K562 (cell line): Measurements from ENCODE around the gene ENO2.

Experiments
- C11orf30 ChIP-seq: fragments of 450-650 bp; IDR thresholded peaks from 2 replicates; pipeline ENCODE4 v1.6.1; 2016; ENCODE audit warnings: low read depth, mild to moderate bottlenecking
- GABPB1 ChIP-seq: sonication (generic); formaldehyde crosslinking; IDR thresholded peaks from 2 replicates; pipeline ENCODE4 v1.8.0; 2022; ENCODE audit warnings: mild to moderate bottlenecking, missing genetic modification reagents
- GATAD2A ChIP-seq: fragments of 450-650 bp; IDR thresholded peaks from 2 replicates; pipeline ENCODE4 v1.6.1; 2017
- NBN ChIP-seq: fragments of 450-650 bp; IDR thresholded peaks from 2 replicates; pipeline ENCODE4 v1.6.1; 2016; ENCODE audit warnings: low read depth, mild to moderate bottlenecking
- NCOA1 ChIP-seq: fragments of 450-650 bp; IDR thresholded peaks from 2 replicates; pipeline ENCODE4 v1.6.1; 2016; ENCODE audit warnings: low read depth
- NR3C1 ChIP-seq: sonication (generic); formaldehyde crosslinking; IDR thresholded peaks from 2 replicates; pipeline ENCODE4 v1.8.1; 2022; ENCODE audit warnings: missing genetic modification reagents
- PML ChIP-seq: IDR thresholded peaks from 2 replicates; pipeline ENCODE4 v1.6.1; 2012; ENCODE audit warnings: low read length, inconsistent platforms
- POLR2AphosphoS5 ChIP-seq: IDR thresholded peaks from 2 replicates; pipeline ENCODE4 v1.6.1; 2011; ENCODE audit warnings: mild to moderate bottlenecking, low read depth, low read length, moderate library complexity; ENCODE audit not compliant: control insufficient read depth, insufficient read depth
- TCF3 ChIP-seq: sonication (generic); formaldehyde crosslinking; IDR thresholded peaks from 2 replicates; pipeline ENCODE4 v1.4.0; 2020; ENCODE audit warnings: mild to moderate bottlenecking, missing genetic modification reagents
- TF ChIP-seq, protein P1 (sequence below), 2 experiments: fragments of 450-650 bp in 1 of 2; IDR thresholded peaks; 2 replicates each; pipeline ENCODE4 v1.6.1; 2011 to 2017; ENCODE audit warnings: low read depth in 2 of 2, antibody characterized with exemption in 1 of 2, borderline replicate concordance in 1 of 2, low read length in 1 of 2, mild to moderate bottlenecking in 1 of 2, mixed read lengths in 1 of 2; ENCODE audit not compliant: control insufficient read depth in 1 of 2
- TF ChIP-seq, protein P2 (sequence below): fragments of 250-450 bp; sonication (Bioruptor Pico); IDR thresholded peaks from 2 replicates; pipeline ENCODE4 v1.8.0; 2022; ENCODE audit warnings: moderate library complexity, mild to moderate bottlenecking, inconsistent platforms
- TF ChIP-seq, protein P3 (sequence below): sonication (generic); formaldehyde crosslinking; IDR thresholded peaks from 2 replicates; pipeline ENCODE4 v1.8.1; 2023; ENCODE audit warnings: missing genetic modification reagents, mild to moderate bottlenecking, borderline replicate concordance
- TF ChIP-seq, protein P4 (sequence below): fragments of 200-800 bp; sonication (Bioruptor generic); IDR thresholded peaks from 2 replicates; pipeline ENCODE4 v1.6.1; 2017; ENCODE audit warnings: missing genetic modification characterization, missing compliant biosample characterization
- TF ChIP-seq, protein P5 (sequence below), 3 experiments: IDR thresholded peaks in 2 of 3; conservative IDR thresholded peaks in 1 of 3; 2 replicates each; pipeline ENCODE4 v1.5.1; 2011 to 2012; ENCODE audit warnings: low read length in 3 of 3, mild to moderate bottlenecking in 3 of 3, control low read depth in 2 of 3, improper control_type of control experiment in 1 of 3, inconsistent platforms in 1 of 3, low read depth in 1 of 3, mixed read lengths in 1 of 3, moderate library complexity in 1 of 3; ENCODE audit not compliant: insufficient read depth in 2 of 3

DNA sequence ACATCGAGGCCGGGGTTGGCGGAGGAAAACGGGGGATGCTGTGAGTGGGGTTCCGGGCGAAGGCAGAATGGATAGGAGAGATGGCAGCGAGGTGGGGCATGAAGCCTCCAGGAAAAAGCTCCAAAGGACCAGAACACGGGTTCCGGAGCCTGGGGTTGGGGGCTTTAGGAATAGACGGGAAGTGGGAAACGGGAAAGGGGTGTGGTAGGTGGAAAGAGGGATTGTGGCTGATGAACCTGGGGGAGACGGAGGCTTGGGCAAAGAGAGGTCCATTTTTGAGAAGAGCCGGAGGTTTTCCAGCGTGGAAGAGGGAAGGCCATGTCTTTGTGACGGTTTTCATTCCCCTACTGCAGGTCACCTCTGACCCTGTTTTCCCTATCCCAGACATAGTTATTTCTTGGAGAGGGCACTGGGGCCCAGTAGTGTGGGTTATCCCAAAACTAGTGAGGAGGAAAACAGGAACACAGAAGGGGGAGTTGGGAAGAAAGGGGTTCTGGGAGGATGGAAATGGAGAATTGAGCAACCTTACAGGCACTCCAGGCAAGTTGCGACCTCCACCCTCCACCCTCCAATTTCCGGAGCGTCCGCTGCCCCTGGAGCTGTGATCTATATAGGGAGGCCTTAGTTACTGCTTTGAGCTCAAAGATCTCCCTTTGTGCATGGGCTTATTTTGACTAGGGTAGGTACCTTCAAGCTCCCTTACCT, 14.5 kb downstream of the ENO2 start:
- TF ChIP-seq, protein P1, sequence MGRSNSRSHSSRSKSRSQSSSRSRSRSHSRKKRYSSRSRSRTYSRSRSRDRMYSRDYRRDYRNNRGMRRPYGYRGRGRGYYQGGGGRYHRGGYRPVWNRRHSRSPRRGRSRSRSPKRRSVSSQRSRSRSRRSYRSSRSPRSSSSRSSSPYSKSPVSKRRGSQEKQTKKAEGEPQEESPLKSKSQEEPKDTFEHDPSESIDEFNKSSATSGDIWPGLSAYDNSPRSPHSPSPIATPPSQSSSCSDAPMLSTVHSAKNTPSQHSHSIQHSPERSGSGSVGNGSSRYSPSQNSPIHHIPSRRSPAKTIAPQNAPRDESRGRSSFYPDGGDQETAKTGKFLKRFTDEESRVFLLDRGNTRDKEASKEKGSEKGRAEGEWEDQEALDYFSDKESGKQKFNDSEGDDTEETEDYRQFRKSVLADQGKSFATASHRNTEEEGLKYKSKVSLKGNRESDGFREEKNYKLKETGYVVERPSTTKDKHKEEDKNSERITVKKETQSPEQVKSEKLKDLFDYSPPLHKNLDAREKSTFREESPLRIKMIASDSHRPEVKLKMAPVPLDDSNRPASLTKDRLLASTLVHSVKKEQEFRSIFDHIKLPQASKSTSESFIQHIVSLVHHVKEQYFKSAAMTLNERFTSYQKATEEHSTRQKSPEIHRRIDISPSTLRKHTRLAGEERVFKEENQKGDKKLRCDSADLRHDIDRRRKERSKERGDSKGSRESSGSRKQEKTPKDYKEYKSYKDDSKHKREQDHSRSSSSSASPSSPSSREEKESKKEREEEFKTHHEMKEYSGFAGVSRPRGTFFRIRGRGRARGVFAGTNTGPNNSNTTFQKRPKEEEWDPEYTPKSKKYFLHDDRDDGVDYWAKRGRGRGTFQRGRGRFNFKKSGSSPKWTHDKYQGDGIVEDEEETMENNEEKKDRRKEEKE (IDR thresholded peaks at IDR 0.05; ENCODE audit: borderline replicate concordance in 1 of 2, control insufficient read depth in 1 of 2, low read depth in 2 of 2, low read length in 1 of 2) = no peak
- TF ChIP-seq PML = no peak
- TF ChIP-seq NR3C1 (CRISPR knock-in tag) = no peak
- no peak for TF ChIP-seq POLR2AphosphoS5
- TF ChIP-seq, protein P2, sequence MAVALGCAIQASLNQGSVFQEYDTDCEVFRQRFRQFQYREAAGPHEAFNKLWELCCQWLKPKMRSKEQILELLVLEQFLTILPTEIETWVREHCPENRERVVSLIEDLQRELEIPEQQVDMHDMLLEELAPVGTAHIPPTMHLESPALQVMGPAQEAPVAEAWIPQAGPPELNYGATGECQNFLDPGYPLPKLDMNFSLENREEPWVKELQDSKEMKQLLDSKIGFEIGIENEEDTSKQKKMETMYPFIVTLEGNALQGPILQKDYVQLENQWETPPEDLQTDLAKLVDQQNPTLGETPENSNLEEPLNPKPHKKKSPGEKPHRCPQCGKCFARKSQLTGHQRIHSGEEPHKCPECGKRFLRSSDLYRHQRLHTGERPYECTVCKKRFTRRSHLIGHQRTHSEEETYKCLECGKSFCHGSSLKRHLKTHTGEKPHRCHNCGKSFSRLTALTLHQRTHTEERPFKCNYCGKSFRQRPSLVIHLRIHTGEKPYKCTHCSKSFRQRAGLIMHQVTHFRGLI = no peak
- no peak for TF ChIP-seq NCOA1
- TF ChIP-seq GABPB1 (CRISPR knock-in tag) = no peak
- TF ChIP-seq GATAD2A = no peak
- TF ChIP-seq C11orf30 = no peak
- TF ChIP-seq, protein P3, sequence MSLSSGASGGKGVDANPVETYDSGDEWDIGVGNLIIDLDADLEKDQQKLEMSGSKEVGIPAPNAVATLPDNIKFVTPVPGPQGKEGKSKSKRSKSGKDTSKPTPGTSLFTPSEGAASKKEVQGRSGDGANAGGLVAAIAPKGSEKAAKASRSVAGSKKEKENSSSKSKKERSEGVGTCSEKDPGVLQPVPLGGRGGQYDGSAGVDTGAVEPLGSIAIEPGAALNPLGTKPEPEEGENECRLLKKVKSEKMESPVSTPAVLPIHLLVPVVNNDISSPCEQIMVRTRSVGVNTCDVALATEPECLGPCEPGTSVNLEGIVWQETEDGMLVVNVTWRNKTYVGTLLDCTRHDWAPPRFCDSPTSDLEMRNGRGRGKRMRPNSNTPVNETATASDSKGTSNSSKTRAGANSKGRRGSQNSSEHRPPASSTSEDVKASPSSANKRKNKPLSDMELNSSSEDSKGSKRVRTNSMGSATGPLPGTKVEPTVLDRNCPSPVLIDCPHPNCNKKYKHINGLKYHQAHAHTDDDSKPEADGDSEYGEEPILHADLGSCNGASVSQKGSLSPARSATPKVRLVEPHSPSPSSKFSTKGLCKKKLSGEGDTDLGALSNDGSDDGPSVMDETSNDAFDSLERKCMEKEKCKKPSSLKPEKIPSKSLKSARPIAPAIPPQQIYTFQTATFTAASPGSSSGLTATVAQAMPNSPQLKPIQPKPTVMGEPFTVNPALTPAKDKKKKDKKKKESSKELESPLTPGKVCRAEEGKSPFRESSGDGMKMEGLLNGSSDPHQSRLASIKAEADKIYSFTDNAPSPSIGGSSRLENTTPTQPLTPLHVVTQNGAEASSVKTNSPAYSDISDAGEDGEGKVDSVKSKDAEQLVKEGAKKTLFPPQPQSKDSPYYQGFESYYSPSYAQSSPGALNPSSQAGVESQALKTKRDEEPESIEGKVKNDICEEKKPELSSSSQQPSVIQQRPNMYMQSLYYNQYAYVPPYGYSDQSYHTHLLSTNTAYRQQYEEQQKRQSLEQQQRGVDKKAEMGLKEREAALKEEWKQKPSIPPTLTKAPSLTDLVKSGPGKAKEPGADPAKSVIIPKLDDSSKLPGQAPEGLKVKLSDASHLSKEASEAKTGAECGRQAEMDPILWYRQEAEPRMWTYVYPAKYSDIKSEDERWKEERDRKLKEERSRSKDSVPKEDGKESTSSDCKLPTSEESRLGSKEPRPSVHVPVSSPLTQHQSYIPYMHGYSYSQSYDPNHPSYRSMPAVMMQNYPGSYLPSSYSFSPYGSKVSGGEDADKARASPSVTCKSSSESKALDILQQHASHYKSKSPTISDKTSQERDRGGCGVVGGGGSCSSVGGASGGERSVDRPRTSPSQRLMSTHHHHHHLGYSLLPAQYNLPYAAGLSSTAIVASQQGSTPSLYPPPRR (CRISPR knock-in tag) = no peak
- no peak for TF ChIP-seq NBN
- TF ChIP-seq, protein P4, sequence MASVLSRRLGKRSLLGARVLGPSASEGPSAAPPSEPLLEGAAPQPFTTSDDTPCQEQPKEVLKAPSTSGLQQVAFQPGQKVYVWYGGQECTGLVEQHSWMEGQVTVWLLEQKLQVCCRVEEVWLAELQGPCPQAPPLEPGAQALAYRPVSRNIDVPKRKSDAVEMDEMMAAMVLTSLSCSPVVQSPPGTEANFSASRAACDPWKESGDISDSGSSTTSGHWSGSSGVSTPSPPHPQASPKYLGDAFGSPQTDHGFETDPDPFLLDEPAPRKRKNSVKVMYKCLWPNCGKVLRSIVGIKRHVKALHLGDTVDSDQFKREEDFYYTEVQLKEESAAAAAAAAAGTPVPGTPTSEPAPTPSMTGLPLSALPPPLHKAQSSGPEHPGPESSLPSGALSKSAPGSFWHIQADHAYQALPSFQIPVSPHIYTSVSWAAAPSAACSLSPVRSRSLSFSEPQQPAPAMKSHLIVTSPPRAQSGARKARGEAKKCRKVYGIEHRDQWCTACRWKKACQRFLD = no peak
- TF ChIP-seq, protein P5, sequence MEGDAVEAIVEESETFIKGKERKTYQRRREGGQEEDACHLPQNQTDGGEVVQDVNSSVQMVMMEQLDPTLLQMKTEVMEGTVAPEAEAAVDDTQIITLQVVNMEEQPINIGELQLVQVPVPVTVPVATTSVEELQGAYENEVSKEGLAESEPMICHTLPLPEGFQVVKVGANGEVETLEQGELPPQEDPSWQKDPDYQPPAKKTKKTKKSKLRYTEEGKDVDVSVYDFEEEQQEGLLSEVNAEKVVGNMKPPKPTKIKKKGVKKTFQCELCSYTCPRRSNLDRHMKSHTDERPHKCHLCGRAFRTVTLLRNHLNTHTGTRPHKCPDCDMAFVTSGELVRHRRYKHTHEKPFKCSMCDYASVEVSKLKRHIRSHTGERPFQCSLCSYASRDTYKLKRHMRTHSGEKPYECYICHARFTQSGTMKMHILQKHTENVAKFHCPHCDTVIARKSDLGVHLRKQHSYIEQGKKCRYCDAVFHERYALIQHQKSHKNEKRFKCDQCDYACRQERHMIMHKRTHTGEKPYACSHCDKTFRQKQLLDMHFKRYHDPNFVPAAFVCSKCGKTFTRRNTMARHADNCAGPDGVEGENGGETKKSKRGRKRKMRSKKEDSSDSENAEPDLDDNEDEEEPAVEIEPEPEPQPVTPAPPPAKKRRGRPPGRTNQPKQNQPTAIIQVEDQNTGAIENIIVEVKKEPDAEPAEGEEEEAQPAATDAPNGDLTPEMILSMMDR (IDR thresholded peaks at IDR 0.05 in 2 of 3, conservative IDR thresholded peaks at IDR 0.05 in 1 of 3; ENCODE audit: insufficient read depth in 2 of 3, low read depth in 1 of 3, low read length in 3 of 3) = no peak
- no peak for TF ChIP-seq TCF3 (CRISPR knock-in tag)
